OCI-LY3 (cell line): Measurements from ENCODE around the gene TRPV6.

ENCODE experiments used
- H2AFZ ChIP-seq: fragments of 200-600, 300-600 bp; shearing (Covaris generic); 2 replicates; pipeline ENCODE4 v1.6.0; 2014; ENCODE audit warnings: antibody characterized with exemption, low read depth, low read length
- H3K27ac ChIP-seq: fragments of 200-600, 300-600 bp; sonication (generic); 2 replicates; pipeline ENCODE4 v1.5.1; 2014; ENCODE audit warnings: mild to moderate bottlenecking, low read length, moderate library complexity, mixed read lengths
- H3K27me3 ChIP-seq: fragments of 200-600, 300-600 bp; sonication (generic); 2 replicates; pipeline ENCODE4 v1.6.1; 2014; ENCODE audit warnings: low read depth, low read length, mixed read lengths
- H3K36me3 ChIP-seq: fragments of 200-600, 300-600 bp; sonication (generic); replicated peaks from 2 replicates; pipeline ENCODE3; 2014; ENCODE audit warnings: low read depth, low read length, mixed read lengths
- H3K4me1 ChIP-seq: fragments of 300-600, 200-600 bp; sonication (generic); 2 replicates; pipeline ENCODE4 v1.6.1; 2014; ENCODE audit warnings: low read length, mixed read lengths
- H3K4me2 ChIP-seq: fragments of 200-600, 300-600 bp; sonication (generic); 2 replicates; pipeline ENCODE4 v1.6.1; 2014; ENCODE audit warnings: low read length, mixed read lengths
- H3K4me3 ChIP-seq: fragments of 300-600, 200-600 bp; sonication (generic); 2 replicates; pipeline ENCODE4 v1.5.1; 2014; ENCODE audit warnings: antibody characterized with exemption, mild to moderate bottlenecking, low read length, moderate library complexity
- H3K79me2 ChIP-seq: fragments of 300-600, 200-600 bp; shearing (Covaris generic); 2 replicates; pipeline ENCODE4 v1.6.1; 2014; ENCODE audit warnings: mild to moderate bottlenecking, low read length, mixed read lengths
- H3K9ac ChIP-seq: fragments of 300-600, 200-600 bp; shearing (Covaris generic); 2 replicates; pipeline ENCODE4 v1.6.0; 2014; ENCODE audit warnings: mild to moderate bottlenecking, low read length, moderate library complexity
- H3K9me3 ChIP-seq: fragments of 200-600, 300-600 bp; shearing (Covaris generic); 2 replicates; pipeline ENCODE4 v1.6.1; 2014; ENCODE audit warnings: low read length, mixed read lengths; ENCODE audit not compliant: insufficient read depth
- H4K20me1 ChIP-seq: fragments of 200-600, 300-600 bp; sonication (generic); 2 replicates; pipeline ENCODE4 v1.6.1; 2016; ENCODE audit warnings: low read length, mixed read lengths; ENCODE audit not compliant: insufficient read depth
- EZH2phosphoT487 ChIP-seq: fragments of 200-600 bp; shearing (Covaris generic); IDR thresholded peaks from 2 replicates; pipeline ENCODE4 v1.6.1; 2018; ENCODE audit warnings: antibody characterized with exemption, mixed run types, low read depth
- TF ChIP-seq, protein P1 (sequence below): fragments of 200-600, 300-600 bp; sonication (generic); IDR thresholded peaks from 2 replicates; pipeline ENCODE4 v1.5.1; 2014; ENCODE audit warnings: antibody characterized with exemption, low read length, low read depth

Gene TRPV6

DNA sequence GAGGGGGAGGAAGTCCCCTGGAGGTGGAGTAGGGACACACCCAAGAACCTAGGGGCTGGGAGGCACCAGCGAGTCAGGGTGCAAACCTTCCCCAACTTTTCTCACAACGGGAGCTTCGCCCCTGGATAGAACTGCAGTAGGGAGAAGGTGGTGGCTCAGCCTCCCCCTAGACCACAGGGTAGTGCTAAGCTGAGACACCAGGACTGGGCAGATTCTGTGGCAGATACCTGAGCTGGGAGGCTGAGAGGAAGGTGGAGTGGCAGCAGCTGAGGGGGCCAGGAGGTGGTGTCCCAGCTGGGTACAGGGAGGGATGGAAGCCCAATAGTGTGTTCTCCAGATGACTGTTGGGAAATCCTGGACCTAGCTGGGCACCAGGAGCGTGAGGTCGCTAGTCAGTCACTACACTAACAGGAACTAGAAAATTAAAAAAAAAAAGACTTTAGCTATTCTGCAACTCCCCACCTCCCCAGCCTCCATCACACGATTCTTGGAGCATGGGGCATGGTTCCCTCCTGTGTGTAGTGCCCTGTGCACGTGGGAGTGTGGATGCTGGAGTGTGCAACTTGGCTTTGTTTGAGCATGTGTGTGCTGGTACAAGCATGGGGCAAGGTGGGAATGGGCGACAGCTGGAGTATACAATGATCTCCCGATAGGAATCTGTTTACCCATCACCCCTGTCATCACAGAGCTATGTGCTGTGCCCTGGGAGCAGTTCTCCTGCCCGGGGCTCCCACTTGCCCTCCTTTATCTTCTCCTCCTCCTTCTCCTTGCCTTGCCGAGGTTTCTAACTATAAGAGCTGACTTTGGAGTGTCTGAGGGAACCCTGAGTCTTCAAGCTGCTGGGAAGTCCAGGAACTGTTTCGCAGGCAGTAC is 8.8 kb upstream of the TRPV6 start:
- TF ChIP-seq EZH2phosphoT487, result no peak
- TF ChIP-seq, protein P1, sequence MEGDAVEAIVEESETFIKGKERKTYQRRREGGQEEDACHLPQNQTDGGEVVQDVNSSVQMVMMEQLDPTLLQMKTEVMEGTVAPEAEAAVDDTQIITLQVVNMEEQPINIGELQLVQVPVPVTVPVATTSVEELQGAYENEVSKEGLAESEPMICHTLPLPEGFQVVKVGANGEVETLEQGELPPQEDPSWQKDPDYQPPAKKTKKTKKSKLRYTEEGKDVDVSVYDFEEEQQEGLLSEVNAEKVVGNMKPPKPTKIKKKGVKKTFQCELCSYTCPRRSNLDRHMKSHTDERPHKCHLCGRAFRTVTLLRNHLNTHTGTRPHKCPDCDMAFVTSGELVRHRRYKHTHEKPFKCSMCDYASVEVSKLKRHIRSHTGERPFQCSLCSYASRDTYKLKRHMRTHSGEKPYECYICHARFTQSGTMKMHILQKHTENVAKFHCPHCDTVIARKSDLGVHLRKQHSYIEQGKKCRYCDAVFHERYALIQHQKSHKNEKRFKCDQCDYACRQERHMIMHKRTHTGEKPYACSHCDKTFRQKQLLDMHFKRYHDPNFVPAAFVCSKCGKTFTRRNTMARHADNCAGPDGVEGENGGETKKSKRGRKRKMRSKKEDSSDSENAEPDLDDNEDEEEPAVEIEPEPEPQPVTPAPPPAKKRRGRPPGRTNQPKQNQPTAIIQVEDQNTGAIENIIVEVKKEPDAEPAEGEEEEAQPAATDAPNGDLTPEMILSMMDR, result no peak
- Histone ChIP-seq H3K4me2 (no peak overlapping the region), H3K79me2 (no peaks in the 10 kb centered on the region), H3K27ac (no peak overlapping the region), H3K4me1 (no peaks in the 10 kb centered on the region), H3K9ac (no peak overlapping the region), H2AFZ (no peak overlapping the region), H3K36me3 (no peaks in the 10 kb centered on the region), H3K4me3 (no peak overlapping the region), H3K9me3 (no peaks in the 10 kb centered on the region), H3K27me3 (peaks cover 26% of the 10 kb centered on the region), H4K20me1 (no peaks in the 10 kb centered on the region)

DNA sequence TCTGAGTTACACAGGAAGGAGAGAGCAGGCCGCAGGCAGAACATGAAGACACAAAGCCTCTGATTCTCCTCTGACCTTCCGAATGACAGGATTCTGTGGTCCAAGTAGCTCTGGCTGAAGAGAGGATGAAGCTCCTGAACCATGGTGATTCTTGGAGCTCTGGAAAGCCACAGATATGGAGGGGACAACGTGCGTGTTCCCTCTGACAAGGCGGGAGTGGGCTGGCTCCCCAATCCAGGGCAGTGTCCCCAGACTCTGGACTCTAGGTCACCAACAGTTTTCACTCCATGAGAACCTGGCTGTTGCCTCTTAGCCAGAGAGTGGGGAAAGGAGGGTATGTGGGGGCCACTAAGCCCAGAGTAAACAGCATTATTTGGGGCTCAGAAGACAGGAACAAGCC is 7.4 kb upstream of the TRPV6 start:
- H4K20me1 ChIP-seq, result no peaks in the 10 kb centered on the region
- no peak overlapping the region for H3K9ac ChIP-seq
- H3K4me1 ChIP-seq, result no peaks in the 10 kb centered on the region
- no peaks in the 10 kb centered on the region for H3K79me2 ChIP-seq
- H3K27ac ChIP-seq, result no peak overlapping the region
- peaks cover 18% of the 10 kb centered on the region for H3K27me3 ChIP-seq
- H2AFZ ChIP-seq, result no peak overlapping the region
- H3K4me3 ChIP-seq, result no peak overlapping the region
- no peak overlapping the region for H3K4me2 ChIP-seq
- H3K36me3 ChIP-seq, result no peaks in the 10 kb centered on the region
- no peak for TF ChIP-seq EZH2phosphoT487
- TF ChIP-seq, protein P1, result no peak
- H3K9me3 ChIP-seq, result no peaks in the 10 kb centered on the region

DNA sequence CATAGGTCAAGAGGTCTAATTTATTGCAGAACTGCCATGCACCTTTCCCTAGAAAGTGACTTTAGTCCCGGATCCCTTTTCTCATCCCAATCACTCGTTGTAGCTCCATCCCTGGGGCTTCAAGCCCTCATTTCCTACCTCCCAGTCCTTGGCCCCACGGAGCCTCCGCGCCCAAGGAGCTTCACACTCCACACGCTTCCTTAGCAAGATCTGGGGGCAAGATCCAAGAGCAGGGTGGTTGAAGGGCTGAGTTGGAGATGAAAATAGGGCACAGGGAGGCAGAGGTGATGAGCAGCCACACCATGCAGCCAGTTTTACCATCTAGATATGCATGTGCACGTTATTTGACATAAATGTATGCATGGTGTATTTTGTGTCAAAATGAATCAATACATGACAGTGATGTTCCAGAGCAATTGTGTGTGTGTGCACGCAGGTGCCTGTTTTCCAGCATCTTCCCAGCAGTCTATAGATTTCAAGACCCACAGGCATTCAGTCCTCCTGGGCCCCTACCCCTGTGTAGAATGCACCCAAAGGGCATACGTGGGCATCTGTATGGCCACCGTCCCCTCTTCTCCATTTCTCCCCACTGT is 6.0 kb upstream of the TRPV6 start:
- no peaks in the 10 kb centered on the region for H4K20me1 ChIP-seq
- H3K27me3 ChIP-seq, result peaks cover 7% of the 10 kb centered on the region
- TF ChIP-seq, protein P1, result no peak
- TF ChIP-seq EZH2phosphoT487, result no peak
- H3K27ac ChIP-seq, result no peak overlapping the region
- no peaks in the 10 kb centered on the region for H3K36me3 ChIP-seq
- no peak overlapping the region for H2AFZ ChIP-seq
- no peaks in the 10 kb centered on the region for H3K9me3 ChIP-seq
- no peaks in the 10 kb centered on the region for H3K4me1 ChIP-seq
- no peak overlapping the region for H3K4me3 ChIP-seq
- H3K4me2 ChIP-seq, result no peak overlapping the region
- H3K9ac ChIP-seq, result no peak overlapping the region
- H3K79me2 ChIP-seq, result no peaks in the 10 kb centered on the region

DNA sequence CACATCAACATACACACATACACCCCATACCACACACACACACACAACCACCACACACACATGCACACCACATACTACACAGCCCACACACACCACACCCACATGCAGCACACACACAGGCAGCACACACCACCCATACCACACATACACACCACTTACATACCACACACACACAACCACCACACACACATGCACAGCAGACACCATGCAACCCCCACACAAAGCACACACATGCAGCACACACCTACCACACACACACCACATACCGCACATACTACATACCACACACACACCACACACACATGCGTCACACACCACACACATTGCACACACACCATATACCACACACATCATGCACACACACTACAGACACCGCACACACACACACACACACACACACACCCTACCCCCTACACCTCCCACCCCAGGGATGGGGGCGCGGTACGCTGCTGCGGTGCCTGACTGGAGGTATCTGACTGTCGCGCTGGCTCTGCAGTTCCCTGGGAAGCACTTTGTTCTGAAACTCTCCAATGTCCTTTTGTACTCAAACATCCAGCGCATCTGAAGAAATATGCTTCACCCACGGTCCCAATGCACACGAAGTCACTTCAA is 5.4 kb upstream of the TRPV6 start:
- Histone ChIP-seq H3K9me3 (no peaks in the 10 kb centered on the region), H4K20me1 (no peaks in the 10 kb centered on the region), H3K4me2 (no peak overlapping the region), H3K27me3 (peaks cover 7% of the 10 kb centered on the region), H3K4me3 (no peak overlapping the region), H3K27ac (no peak overlapping the region), H3K4me1 (no peaks in the 10 kb centered on the region), H3K79me2 (no peaks in the 10 kb centered on the region), H3K9ac (no peak overlapping the region), H2AFZ (no peak overlapping the region), H3K36me3 (no peaks in the 10 kb centered on the region)
- TF ChIP-seq, protein P1, result no peak
- TF ChIP-seq EZH2phosphoT487, result no peak
